Adrenal gland (tissue), 19 donors: ENCODE results near the gene ASXL2. TPM values are rescaled to one million over a fixed set of nuclear protein-coding genes. Genes with fewer than 3 reads are reported as not detected.

Experiments
- DNase-seq, 7 donors: peaks; one replicate each; pipeline ENCODE4 v3.0.0-alpha.2; 2019 to 2020
- H3K27ac ChIP-seq, 5 donors: fragments of 200-600 bp; sonication (generic) in 4 of 5; 1 replicate in 3 of 5; 2 replicates in 2 of 5; pipeline versions ENCODE4 v1.5.1 to v1.8.0; 2016 to 2020; ENCODE audit warnings: mild to moderate bottlenecking in 1 of 5
- H3K27me3 ChIP-seq: fragments of 200-600 bp; 2 replicates; pipeline ENCODE4 v1.8.0; 2021
- H3K36me3 ChIP-seq, 2 donors: fragments of 200-600 bp; replicated peaks in 1 of 2; 1 replicate in 1 of 2; 2 replicates in 1 of 2; pipeline versions ENCODE4 v1.5.1 to v1.8.0; 2018 to 2022
- H3K4me1 ChIP-seq, 2 donors: fragments of 200-600 bp; replicated peaks in 1 of 2; 1 replicate in 1 of 2; 2 replicates in 1 of 2; pipeline versions ENCODE4 v1.5.1 to v1.8.0; 2018 to 2021
- H3K4me3 ChIP-seq, 4 donors: fragments of 200-600 bp; sonication (generic) in 3 of 4; one replicate each; pipeline ENCODE4 v1.5.1; 2016 to 2018
- H3K9me3 ChIP-seq, 3 donors: fragments of 200-600 bp; sonication (generic) in 1 of 3; replicated peaks in 1 of 3; 1 replicate in 2 of 3; 2 replicates in 1 of 3; pipeline versions ENCODE4 v1.5.1 to v1.8.0; 2016 to 2021
- CTCF ChIP-seq, 6 experiments: fragments of 450-650 bp in 4 of 6; fragments of 200-600 bp in 2 of 6; sonication (generic) in 1 of 6; IDR thresholded peaks; 1 replicate in 5 of 6; 2 replicates in 1 of 6; pipeline versions ENCODE4 v1.5.1 to v1.8.0; 2016 to 2021; ENCODE audit warnings: antibody characterized with exemption in 6 of 6, mild to moderate bottlenecking in 2 of 6, moderate library complexity in 1 of 6
- POLR2A ChIP-seq, 2 donors: fragments of 450-650 bp; IDR thresholded peaks; one replicate each; pipeline ENCODE4 v1.6.1; 2017; ENCODE audit warnings: antibody characterized with exemption in 2 of 2, mild to moderate bottlenecking in 2 of 2, moderate library complexity in 1 of 2
- WGBS, 4 donors: extraction: QIAGEN DNeasy Blood & Tissue Kit in 2 of 4; methylation state at CpG; one replicate each; pipeline versions ENCODE4 v1.1.5 to v1.1.7; 2013 to 2017; 5-methylcytosine and 5-hydroxymethylcytosine counted together
- intact Hi-C, 2 donors: fragments of 100-400 bp; cut with DNase I; formaldehyde crosslinking; loops; one replicate each; pipeline versions ENCODE4 v1.14.1 to v1.15.0; 2022 to 2023
- long read RNA-seq, 10 donors: library from polyadenylated mRNA in 3 of 10; unstranded in 2 of 10; stranded (forward) in 1 of 10; transcript quantifications; one replicate each; pipeline ENCODE4 v2.0.0 and lab custom pipeline, GENCODE V29; 2021 to 2026
- polyA plus RNA-seq, 3 donors: library from polyadenylated mRNA; stranded (reverse); fragments of 200-250 nt in 2 of 3; fragments of 350-450 nt in 1 of 3; fragmentation: Illumina TruSeq in 1 of 3; extraction: RNeasy Lipid Tissue Mini Kit (QIAGEN cat#74804) in 1 of 3; gene quantifications; one replicate each; pipeline ENCODE4 v1.2.3, GENCODE V29; 2013 to 2014
- total RNA-seq, 9 donors: library from RNA; depleted of rRNA in 4 of 9; stranded (reverse); fragments of >200 nt in 4 of 9; fragments of 120-200 nt in 1 of 9; fragmentation: NEBNext Ultra II Directional in 1 of 9; extraction: Animal tissue kit (Norgen Biotek cat#: 25700) in 1 of 9; gene quantifications; one replicate each; pipeline versions ENCODE4 v1.1.0 to v1.2.4, GENCODE V29; 2013 to 2023
- donor health status: healthy with polysubstance abuse.
- donor health status: Bipolar disorder and iron deficiency.
- donor health status: DM: yes; HTN: yes; CAD: no.
- donor health status: DM: no; HTN: no; CAD: no.
- donor health status: DM: no; HTN: no; CAD: no.
- donor health status: DM: yes; HTN: yes; CAD: no.

The ASXL2 gene
- 10 to 100 TPM; 13.8 to 41.8 (median 25.5) TPM for total RNA-seq
- 10 to 100 TPM in 1 of 3 donors, 1 to 10 TPM in 2; 1.4 to 23.4 (median 2.4) TPM for polyA plus RNA-seq
- long read RNA-seq, donor 1 = 0 reads
- long read RNA-seq, donor 2 = 0 reads
- long read RNA-seq, donor 3 = 0 reads
- long read RNA-seq, donor 4, partial matches to known transcripts = 0 of 2 reads
- long read RNA-seq, donor 4, other reads (novel, unspliced or antisense) = 2 of 2 reads
- long read RNA-seq, donor 5 = 0 reads
- long read RNA-seq, donor 6, partial matches to known transcripts = 1 of 2 reads
- long read RNA-seq, donor 6, other reads (novel, unspliced or antisense) = 1 of 2 reads
- long read RNA-seq, donor 7 = 0 reads
- long read RNA-seq, donor 8 = 0 reads
- long read RNA-seq, donor 9 = 0 reads
- long read RNA-seq, donor 10 = 0 reads

DNA sequence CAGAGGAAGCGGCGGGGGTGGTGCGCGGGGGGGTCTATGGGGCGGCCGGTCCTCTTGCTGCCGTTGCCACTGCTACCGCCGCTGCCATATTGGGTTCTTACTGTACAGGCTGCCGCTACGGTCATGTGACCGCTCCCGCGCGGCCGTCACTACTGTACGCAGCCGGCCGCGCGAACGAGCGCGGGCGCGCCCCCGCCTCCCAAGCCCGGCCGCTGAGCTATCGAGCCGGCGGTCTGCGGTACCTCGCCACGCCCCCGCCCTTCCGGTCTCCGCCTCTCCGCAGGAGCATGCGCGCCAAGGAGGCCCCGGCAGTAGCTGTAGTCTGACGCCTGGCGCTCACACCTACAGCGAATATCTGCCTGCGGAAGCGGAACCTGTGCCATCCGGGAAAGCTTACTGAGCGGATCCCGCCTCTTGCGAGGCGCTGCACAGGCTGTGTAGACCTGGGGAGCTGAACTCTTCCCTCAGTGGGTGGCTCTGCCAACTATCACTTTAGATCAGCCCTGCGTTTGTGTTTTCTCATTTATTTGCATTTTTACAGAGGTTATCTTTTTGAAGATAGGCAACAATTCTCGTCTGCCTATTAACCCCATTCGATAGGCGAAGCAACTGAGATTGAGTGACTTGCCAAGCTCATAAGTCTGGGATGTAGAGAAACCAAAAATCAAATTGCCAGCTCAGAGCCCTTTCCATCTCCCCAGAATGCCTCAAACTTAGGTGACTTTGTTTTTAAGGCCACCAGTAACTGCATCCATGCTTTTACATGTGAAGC is at the start of gene ASXL2:
Gene ASXL2, minus strand, starts transcription at position 127 of the 772 bp plus-strand sequence. CDS start 265 bp downstream, outside the sequence.
- DNase-seq = peak; percentile 97 to 98 (median 98)
- no peaks in the 10 kb centered on the region for H3K9me3 ChIP-seq
- H3K4me3 ChIP-seq = peak within 1 kb of the TSS; percentile 70 to 93 (median 82)
- intact Hi-C loops = no loop called here
- TF ChIP-seq POLR2A (IDR thresholded peaks at IDR 0.05) = peak; percentile 43 to 91
- peak in 1 of 6 experiments; percentile 14 for TF ChIP-seq CTCF (IDR thresholded peaks at IDR 0.05)
- H3K4me1 ChIP-seq = peaks cover 8 to 21% of the 10 kb centered on the region in 2 donors
- H3K27me3 ChIP-seq = peaks cover 5% of the 10 kb centered on the region
- 1 to 3% (median 1%) methylated on average over 17 to 56 of the region's 56 CpGs for WGBS, 4 donors
- H3K27ac ChIP-seq = peak within 1 kb of the TSS; percentile 83 to 98 (median 98)
- no peaks in the 10 kb centered on the region for H3K36me3 ChIP-seq

GRCh38 chr2:25926984-25927756 is 48.9 kb upstream of the ASXL2 start:
- WGBS, 4 donors = 85 to 94% (median 86%) methylated on average over 14 to 18 of the region's 18 CpGs
- TF ChIP-seq CTCF (IDR thresholded peaks at IDR 0.05) (no peak), POLR2A (IDR thresholded peaks at IDR 0.05) (no peak)
- no peak for DNase-seq
- no peak overlapping the region for H3K4me3 ChIP-seq
- no peaks in the 10 kb centered on the region for H3K9me3 ChIP-seq
- H3K36me3 ChIP-seq = peaks cover 0 to 3% of the 10 kb centered on the region in 2 donors
- no peak overlapping the region for H3K27ac ChIP-seq
- H3K27me3 ChIP-seq = no peaks in the 10 kb centered on the region
- intact Hi-C loops = no loop called here
- H3K4me1 ChIP-seq = no peaks in the 10 kb centered on the region

- H3K4me1 ChIP-seq = no peaks in the 10 kb centered on the region
- DNase-seq = no peak
- H3K36me3 ChIP-seq = peaks cover 0 to 3% of the 10 kb centered on the region in 2 donors
- intact Hi-C loops = no loop called here
- no peak overlapping the region for H3K4me3 ChIP-seq
- no peaks in the 10 kb centered on the region for H3K27me3 ChIP-seq
- H3K9me3 ChIP-seq = no peaks in the 10 kb centered on the region
- 76 to 91% (median 80%) methylated on average over 2 of the region's 2 CpGs for WGBS, 4 donors
- no peak for TF ChIP-seq CTCF (IDR thresholded peaks at IDR 0.05)
- TF ChIP-seq POLR2A (IDR thresholded peaks at IDR 0.05) = no peak
- no peak overlapping the region for H3K27ac ChIP-seq
These were observed 44.2 kb upstream of the ASXL2 start for GRCh38 chr2:25922501-25922900.
